ENCODE data around the gene LENG8. TPM values are rescaled to one million over a fixed set of nuclear protein-coding genes. Genes with fewer than 3 reads are reported as not detected.
A peak's percentile ranks its signal among the peaks of the same experiment; 100 is the strongest.

Gene LENG8
- total RNA-seq, 2 experiments from 2014 or later: 63.2 to 137 TPM

- H3K9me3 ChIP-seq (ENCODE audit: low read length): no peaks in the 10 kb centered on the region
- DNase-seq (ENCODE audit: low spot score): peak; percentile 99
- H3K27ac ChIP-seq (ENCODE audit: low read depth, low read length, poor library complexity, severe bottlenecking): peak within 1 kb of the TSS; percentile 92
- intact Hi-C loops (cut with micrococcal nuclease; ENCODE audit: unreplicated experiment): loop anchor here (1.0 kb wide), 1 partner anchor 14 kb away; the partner anchor contains the start of gene LENG8
- no TSS peak for BruUV-seq (replicated peaks)
- no peaks in the 10 kb centered on the region; the same call in 1 of the 2 replicates for H4K20me1 ChIP-seq (ENCODE audit: insufficient read depth, low read length)
- ChIA-PET CTCF (ENCODE audit: unreplicated experiment) (no interaction called here), POLR2A (no interaction called here)
- peak within 1 kb of the TSS; percentile 88 for H3K4me2 ChIP-seq (ENCODE audit: low read length)
- H2AFZ ChIP-seq (ENCODE audit: low read length): peak within 1 kb of the TSS; percentile 84
- H3K36me3 ChIP-seq (ENCODE audit: insufficient read depth, low read length): peaks cover 39% of the 10 kb centered on the region
- no peaks in the 10 kb centered on the region for H3K79me2 ChIP-seq (ENCODE audit: insufficient read depth, low read depth, low read length)
- H3K9me2 ChIP-seq (ENCODE audit: insufficient read depth, low read length): no peaks in the 10 kb centered on the region
- H3K4me3 ChIP-seq (ENCODE audit: low read depth, low read length, poor library complexity, severe bottlenecking): peak within 1 kb of the TSS; percentile 76
- peaks cover 20% of the 10 kb centered on the region for H3K4me1 ChIP-seq (ENCODE audit: insufficient read depth, low read length, poor library complexity, severe bottlenecking)
- TF ChIP-seq, protein P1, sequence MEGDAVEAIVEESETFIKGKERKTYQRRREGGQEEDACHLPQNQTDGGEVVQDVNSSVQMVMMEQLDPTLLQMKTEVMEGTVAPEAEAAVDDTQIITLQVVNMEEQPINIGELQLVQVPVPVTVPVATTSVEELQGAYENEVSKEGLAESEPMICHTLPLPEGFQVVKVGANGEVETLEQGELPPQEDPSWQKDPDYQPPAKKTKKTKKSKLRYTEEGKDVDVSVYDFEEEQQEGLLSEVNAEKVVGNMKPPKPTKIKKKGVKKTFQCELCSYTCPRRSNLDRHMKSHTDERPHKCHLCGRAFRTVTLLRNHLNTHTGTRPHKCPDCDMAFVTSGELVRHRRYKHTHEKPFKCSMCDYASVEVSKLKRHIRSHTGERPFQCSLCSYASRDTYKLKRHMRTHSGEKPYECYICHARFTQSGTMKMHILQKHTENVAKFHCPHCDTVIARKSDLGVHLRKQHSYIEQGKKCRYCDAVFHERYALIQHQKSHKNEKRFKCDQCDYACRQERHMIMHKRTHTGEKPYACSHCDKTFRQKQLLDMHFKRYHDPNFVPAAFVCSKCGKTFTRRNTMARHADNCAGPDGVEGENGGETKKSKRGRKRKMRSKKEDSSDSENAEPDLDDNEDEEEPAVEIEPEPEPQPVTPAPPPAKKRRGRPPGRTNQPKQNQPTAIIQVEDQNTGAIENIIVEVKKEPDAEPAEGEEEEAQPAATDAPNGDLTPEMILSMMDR (conservative IDR thresholded peaks at IDR 0.05; ENCODE audit: low read length): no peak
- no peak for TF ChIP-seq EZH2phosphoT487 (IDR thresholded peaks at IDR 0.05; ENCODE audit: borderline replicate concordance, low read depth, low read length)
Measured at GRCh38 chr19:54463531-54464043, 14.6 kb downstream of the LENG8 start, which contains the start of gene LENG9. Gene LENG9, minus strand, starts transcription at chr19:54463778. Its CDS starts 252 bp downstream, at chr19:54463526.

DNA sequence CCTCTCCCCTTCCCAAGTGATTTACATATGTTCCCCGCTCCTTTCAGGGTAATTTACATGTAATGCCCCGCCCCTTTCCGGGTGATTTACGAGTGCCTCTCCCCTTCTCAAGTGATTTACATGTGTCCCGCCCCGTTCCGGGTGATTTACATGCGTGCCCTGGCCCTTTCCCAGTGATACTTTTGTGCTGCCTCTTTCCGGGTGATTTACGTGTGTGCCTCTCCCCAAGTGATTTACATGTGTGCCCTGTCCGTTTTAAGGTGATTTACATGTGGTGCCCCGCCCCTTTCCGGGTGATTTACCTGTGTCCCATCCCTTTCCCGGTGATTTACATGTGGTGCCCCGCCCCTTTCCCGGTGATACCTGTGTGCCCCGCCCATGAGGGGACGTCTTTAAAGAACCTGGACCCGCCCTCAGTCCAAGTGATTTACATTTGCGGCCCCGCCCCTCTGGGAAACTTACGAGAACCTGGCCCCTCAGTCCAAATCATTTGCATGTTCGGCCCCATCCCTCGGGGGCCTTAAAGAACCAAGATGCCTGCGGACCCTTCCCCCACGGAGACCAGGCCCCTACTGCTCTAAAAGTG, 15.1 kb downstream of the LENG8 start:
- CTCF ChIA-PET (ENCODE audit: unreplicated experiment): no interaction called here
- H3K9me3 ChIP-seq (ENCODE audit: low read length): no peaks in the 10 kb centered on the region
- peak overlapping the region; percentile 92 for H3K27ac ChIP-seq (ENCODE audit: low read depth, low read length, poor library complexity, severe bottlenecking)
- H3K79me2 ChIP-seq (ENCODE audit: insufficient read depth, low read depth, low read length): no peaks in the 10 kb centered on the region
- peak overlapping the region; percentile 84 for H2AFZ ChIP-seq (ENCODE audit: low read length)
- TF ChIP-seq EZH2phosphoT487 (IDR thresholded peaks at IDR 0.05; ENCODE audit: borderline replicate concordance, low read depth, low read length): no peak
- TF ChIP-seq, protein P1 (conservative IDR thresholded peaks at IDR 0.05; ENCODE audit: low read length): no peak
- POLR2A ChIA-PET: no interaction called here
- peaks cover 20% of the 10 kb centered on the region for H3K4me1 ChIP-seq (ENCODE audit: insufficient read depth, low read length, poor library complexity, severe bottlenecking)
- peaks cover 34% of the 10 kb centered on the region for H3K36me3 ChIP-seq (ENCODE audit: insufficient read depth, low read length)
- peak overlapping the region; percentile 88 for H3K4me2 ChIP-seq (ENCODE audit: low read length)
- peak; percentile 99 for DNase-seq (ENCODE audit: low spot score)
- no TSS peak for BruUV-seq (replicated peaks)
- no peaks in the 10 kb centered on the region; the same call in 1 of the 2 replicates for H4K20me1 ChIP-seq (ENCODE audit: insufficient read depth, low read length)
- intact Hi-C loops (cut with micrococcal nuclease; ENCODE audit: unreplicated experiment): loop anchor here (1.0 kb wide), 1 partner anchor 15 kb away; the partner anchor contains the start of gene LENG8
- H3K4me3 ChIP-seq (ENCODE audit: low read depth, low read length, poor library complexity, severe bottlenecking): peak overlapping the region; percentile 76
- H3K9me2 ChIP-seq (ENCODE audit: insufficient read depth, low read length): no peaks in the 10 kb centered on the region

All from OCI-LY7 (cell line).